H1 (cell line): ENCODE results near the gene DENND1A. TPM values are rescaled to one million over a fixed set of nuclear protein-coding genes. Genes with fewer than 3 reads are reported as not detected.

Experiments
- CTCF ChIA-PET: fragments of 300-600 bp; sonication (Branson Sonifier 250); formaldehyde crosslinking; loops from one replicate; lab custom pipeline; 2021; ENCODE audit not compliant: partially characterized antibody; lab: Charles Lee
- POLR2A ChIA-PET: fragments of 300-600 bp; sonication (Branson Sonifier 250); formaldehyde crosslinking; loops from one replicate; lab custom pipeline; 2021; ENCODE audit warnings: inconsistent platforms; ENCODE audit not compliant: partially characterized antibody; lab: Charles Lee
- DNase-seq, 2 experiments: peaks; one replicate each; pipeline versions ENCODE4 v3.0.0 to v3.0.0-alpha.2; 2010 to 2022; ENCODE audit warnings: low spot score in 2 of 2, low read depth in 1 of 2, mixed read lengths in 1 of 2
- FAIRE-seq: peaks from 2 replicates; lab custom pipeline; 2011; peaks lifted over from hg19 to GRCh38; lab: Jason Lieb, UNC
- H2AFZ ChIP-seq: 2 replicates; pipeline ENCODE4 v1.8.1; 2012; ENCODE audit warnings: low read length, inconsistent platforms
- H2AK5ac ChIP-seq: 2 replicates; pipeline ENCODE4 v1.6.1; 2013; ENCODE audit warnings: low read depth, low read length
- H2BK120ac ChIP-seq: replicated peaks from 2 replicates; pipeline ENCODE3; 2013; ENCODE audit warnings: low read depth, low read length, inconsistent platforms
- H2BK12ac ChIP-seq: 2 replicates; pipeline ENCODE4 v1.6.1; 2013; ENCODE audit warnings: low read depth, low read length
- H2BK15ac ChIP-seq: 2 replicates; pipeline ENCODE4 v1.6.1; 2013; ENCODE audit warnings: low read length
- H2BK20ac ChIP-seq: 2 replicates; pipeline ENCODE4 v1.6.1; 2013; ENCODE audit warnings: low read length
- H2BK5ac ChIP-seq: 2 replicates; pipeline ENCODE4 v1.6.1; 2013; ENCODE audit warnings: low read depth, low read length
- H3K14ac ChIP-seq: 2 replicates; pipeline ENCODE4 v1.6.1; 2013; ENCODE audit warnings: inconsistent platforms; ENCODE audit not compliant: insufficient read length
- H3K18ac ChIP-seq: 2 replicates; pipeline ENCODE4 v1.6.1; 2013; ENCODE audit warnings: low read length; ENCODE audit errors: extremely low read depth
- H3K23ac ChIP-seq: 2 replicates; pipeline ENCODE4 v1.6.1; 2013; ENCODE audit warnings: inconsistent platforms; ENCODE audit not compliant: insufficient read length
- H3K23me2 ChIP-seq: 2 replicates; pipeline ENCODE4 v1.6.1; 2013; ENCODE audit warnings: low read depth, low read length
- H3K27ac ChIP-seq: 2 replicates; pipeline ENCODE4 v1.6.1; 2011; ENCODE audit warnings: low read depth, low read length, inconsistent platforms
- H3K27me3 ChIP-seq, 4 experiments: replicated peaks in 1 of 4; 1 replicate in 1 of 4; 2 replicates in 3 of 4; pipeline versions ENCODE4 v1.6.1 to v1.8.1; 2011 to 2013; ENCODE audit warnings: low read length in 3 of 4, mild to moderate bottlenecking in 3 of 4, inconsistent platforms in 2 of 4, mixed read lengths in 2 of 4, moderate library complexity in 1 of 4; ENCODE audit not compliant: control insufficient read depth in 3 of 4, insufficient read depth in 3 of 4; ENCODE audit errors: extremely low read depth in 1 of 4
- H3K36me3 ChIP-seq, 4 experiments: 2 replicates each; pipeline versions ENCODE4 v1.6.1 to v1.8.1; 2011 to 2013; ENCODE audit warnings: mild to moderate bottlenecking in 4 of 4, low read length in 3 of 4, moderate library complexity in 2 of 4, control low read depth in 1 of 4, inconsistent platforms in 1 of 4; ENCODE audit not compliant: insufficient read depth in 4 of 4, control insufficient read depth in 2 of 4
- H3K4ac ChIP-seq: replicated peaks from 2 replicates; pipeline ENCODE3; 2013; ENCODE audit warnings: low read length, low read depth, mixed read lengths, inconsistent platforms; ENCODE audit not compliant: insufficient read length
- H3K4me1 ChIP-seq, 4 experiments: replicated peaks in 1 of 4; 1 replicate in 1 of 4; 2 replicates in 3 of 4; pipeline versions ENCODE4 v1.6.1 to v1.8.1; 2011 to 2013; ENCODE audit warnings: low read length in 3 of 4, inconsistent platforms in 2 of 4, mixed read lengths in 1 of 4; ENCODE audit not compliant: insufficient read depth in 4 of 4, control insufficient read depth in 3 of 4
- H3K4me2 ChIP-seq, 2 experiments: 2 replicates each; pipeline versions ENCODE4 v1.6.1 to v1.8.1; 2011 to 2013; ENCODE audit warnings: low read depth in 2 of 2, low read length in 2 of 2, control low read depth in 1 of 2, inconsistent platforms in 1 of 2, mild to moderate bottlenecking in 1 of 2; ENCODE audit not compliant: insufficient read depth in 1 of 2
- H3K4me3 ChIP-seq, 4 experiments: fragments of 200-600, 300-600 bp in 1 of 4; sonication (generic), shearing (Covaris generic), sonication (Bioruptor Twin) in 1 of 4; 2 replicates each; pipeline versions ENCODE4 v1.5.1 to v1.8.1; 2011 to 2016; ENCODE audit warnings: low read length in 4 of 4, low read depth in 3 of 4, control low read depth in 2 of 4, inconsistent platforms in 2 of 4, mild to moderate bottlenecking in 2 of 4, mixed read lengths in 1 of 4, moderate library complexity in 1 of 4; ENCODE audit not compliant: insufficient read depth in 2 of 4; ENCODE audit errors: extremely low read depth in 1 of 4
- H3K56ac ChIP-seq: replicated peaks from 2 replicates; pipeline ENCODE3; 2013; ENCODE audit warnings: low read depth, mild to moderate bottlenecking, mixed read lengths, low read length, inconsistent platforms; ENCODE audit not compliant: insufficient read length
- H3K79me1 ChIP-seq: 2 replicates; pipeline ENCODE4 v1.6.1; 2013; ENCODE audit warnings: low read depth, low read length, control low read depth
- H3K79me2 ChIP-seq, 2 experiments: 2 replicates each; pipeline versions ENCODE4 v1.6.1 to v1.8.1; 2012 to 2013; ENCODE audit warnings: low read length in 2 of 2, mild to moderate bottlenecking in 2 of 2, inconsistent platforms in 1 of 2; ENCODE audit not compliant: insufficient read depth in 2 of 2, control insufficient read depth in 1 of 2
- H3K9ac ChIP-seq, 4 experiments: replicated peaks in 1 of 4; 1 replicate in 1 of 4; 2 replicates in 3 of 4; pipeline versions ENCODE4 v1.6.1 to v1.8.1; 2011 to 2013; ENCODE audit warnings: low read depth in 3 of 4, low read length in 3 of 4, control low read depth in 2 of 4, mild to moderate bottlenecking in 2 of 4, moderate library complexity in 2 of 4, inconsistent platforms in 1 of 4; ENCODE audit errors: extremely low read depth in 1 of 4
- H3K9me3 ChIP-seq, 2 experiments: 2 replicates each; pipeline versions ENCODE4 v1.6.1 to v1.8.1; 2012 to 2013; ENCODE audit warnings: mild to moderate bottlenecking in 2 of 2, moderate library complexity in 2 of 2, control low read depth in 1 of 2, inconsistent platforms in 1 of 2, low read depth in 1 of 2, low read length in 1 of 2, mixed read lengths in 1 of 2; ENCODE audit not compliant: insufficient read depth in 2 of 2
- H4K20me1 ChIP-seq, 2 experiments: replicated peaks in 1 of 2; 2 replicates each; pipeline versions ENCODE3 to v1.8.1; 2011 to 2013; ENCODE audit warnings: inconsistent platforms in 2 of 2, low read length in 2 of 2, mild to moderate bottlenecking in 1 of 2; ENCODE audit not compliant: insufficient read depth in 2 of 2, control insufficient read depth in 1 of 2
- H4K5ac ChIP-seq: 2 replicates; pipeline ENCODE4 v1.6.1; 2013; ENCODE audit warnings: low read length, low read depth, mixed read lengths, inconsistent platforms; ENCODE audit not compliant: insufficient read length
- H4K8ac ChIP-seq: 2 replicates; pipeline ENCODE4 v1.8.0; 2013; ENCODE audit warnings: mild to moderate bottlenecking, moderate library complexity, low read length, inconsistent platforms; ENCODE audit not compliant: insufficient read depth; ENCODE audit errors: extremely low read depth
- H4K91ac ChIP-seq: replicated peaks from 2 replicates; pipeline ENCODE3; 2013; ENCODE audit warnings: low read length, mixed read lengths, inconsistent platforms; ENCODE audit not compliant: insufficient read length
- BRCA1 ChIP-seq: IDR thresholded peaks from 2 replicates; pipeline ENCODE4 v1.6.1; 2012; ENCODE audit warnings: low read depth, low read length, improper control_type of control experiment
- EP300 ChIP-seq, 2 experiments: IDR thresholded peaks; 1 replicate in 1 of 2; 2 replicates in 1 of 2; pipeline ENCODE4 v1.6.1; 2011 to 2012; ENCODE audit warnings: low read depth in 2 of 2, low read length in 2 of 2, mild to moderate bottlenecking in 2 of 2, borderline replicate concordance in 1 of 2, inconsistent platforms in 1 of 2, moderate library complexity in 1 of 2
- MAFK ChIP-seq: IDR thresholded peaks from 2 replicates; pipeline ENCODE4 v1.6.1; 2012; ENCODE audit warnings: low read depth, mild to moderate bottlenecking, improper control_type of control experiment, low read length
- MAX ChIP-seq: IDR thresholded peaks from 2 replicates; pipeline ENCODE4 v1.6.1; 2012; ENCODE audit warnings: inconsistent platforms
- RFX5 ChIP-seq: IDR thresholded peaks from 2 replicates; pipeline ENCODE4 v1.6.1; 2011; ENCODE audit warnings: low read depth, low read length, improper control_type of control experiment, borderline replicate concordance
- SRF ChIP-seq: IDR thresholded peaks from 2 replicates; pipeline ENCODE4 v1.6.1; 2011; ENCODE audit warnings: mild to moderate bottlenecking, low read depth, low read length, moderate library complexity
- TCF12 ChIP-seq: IDR thresholded peaks from 2 replicates; pipeline ENCODE4 v1.6.1; 2011; ENCODE audit warnings: low read depth, mild to moderate bottlenecking, low read length
- TEAD4 ChIP-seq: IDR thresholded peaks from 2 replicates; pipeline ENCODE4 v1.6.1; 2012; ENCODE audit warnings: low read depth, low read length, inconsistent platforms, mixed read lengths
- WGBS, 2 experiments: shearing (Covaris generic) in 1 of 2; methylation state at CpG; one replicate each; pipeline versions ENCODE4 v1.1.6 to v1.1.7; 2013 to 2015; ENCODE audit warnings: low lambda C conversion rate in 2 of 2, mixed read lengths in 2 of 2, inconsistent platforms in 1 of 2, low coverage in 1 of 2, missing lambda C conversion rate in 1 of 2; ENCODE audit not compliant: insufficient replicate concordance in 2 of 2, insufficient coverage in 1 of 2, insufficient read length in 1 of 2; ENCODE audit errors: extremely low coverage in 1 of 2, missing lambda C conversion rate in 1 of 2; 5-methylcytosine and 5-hydroxymethylcytosine counted together
- polyA plus RNA-seq, 7 experiments: library from polyadenylated mRNA; depleted of rRNA in 3 of 7; stranded (reverse) in 5 of 7; unstranded in 2 of 7; fragments of >200 nt in 5 of 7; fragments of 200-250 nt in 2 of 7; gene quantifications; 1 replicate in 5 of 7; 2 replicates in 1 of 7; 4 replicates in 1 of 7; pipeline versions ENCODE4 v1.2.1 to v1.2.3, GENCODE V29; 2011 to 2013; ENCODE audit warnings: missing spikeins in 2 of 7, mixed read lengths in 2 of 7
- total RNA-seq: library from RNA; stranded (reverse); fragmentation: NEBNext Ultra II Directional; extraction: Animal tissue kit (Norgen Biotek cat#: 25700); gene quantifications from 2 replicates; pipeline ENCODE4 v1.2.1, GENCODE V29; 2021

DENND1A gene
- total and polyA plus RNA-seq, 2 of the 8 experiments (the other 6 are each of a cell fraction or from before 2014, with no cell fraction given) = 24.1 to 26.4 TPM

GRCh38 chr9:123389070-123389469, 540.9 kb downstream of the DENND1A start:
- FAIRE-seq (no peak), DNase-seq (no peak)
- H3K4me1 ChIP-seq = peaks cover 0 to 8% (median 5%) of the 10 kb centered on the region in 4 experiments; a peak in 5 of 7 replicates
- ChIA-PET POLR2A (interaction anchor here (1.6 kb wide), 1 partner anchor 10 kb away, joined by 3 read pairs; no protein-coding TSS in a partner anchor), CTCF (interaction anchor here (0.6 to 29.0 kb wide), 6 partner anchors 10 to 615 kb away, joined by 3 to 668 read pairs (median 12); partner anchors contain the start of gene CRB2)
- no peak overlapping the region for H3K4me2 ChIP-seq
- H2BK5ac ChIP-seq = no peak overlapping the region
- H3K79me1 ChIP-seq = no peaks in the 10 kb centered on the region
- no peak overlapping the region for H3K4ac ChIP-seq
- no peaks in the 10 kb centered on the region; a peak in 1 of 7 replicates for H3K27me3 ChIP-seq
- no peak overlapping the region for H4K91ac ChIP-seq
- H3K4me3 ChIP-seq = no peak overlapping the region
- H3K14ac ChIP-seq = no peak overlapping the region
- no peak overlapping the region for H3K23ac ChIP-seq
- no peak overlapping the region for H2BK12ac ChIP-seq
- H4K20me1 ChIP-seq = no peaks in the 10 kb centered on the region
- no peaks in the 10 kb centered on the region; a peak in 1 of 8 replicates for H3K36me3 ChIP-seq
- no peak overlapping the region for H2AK5ac ChIP-seq
- no peak overlapping the region for H3K18ac ChIP-seq
- H3K23me2 ChIP-seq = no peaks in the 10 kb centered on the region; the same call in 1 of the 2 replicates
- H3K9me3 ChIP-seq = no peaks in the 10 kb centered on the region; a peak in 1 of 4 replicates
- no peak overlapping the region for H3K27ac ChIP-seq
- no peak overlapping the region for H2BK20ac ChIP-seq
- no peak overlapping the region for H2BK15ac ChIP-seq
- no peak overlapping the region for H3K9ac ChIP-seq
- no peaks in the 10 kb centered on the region for H3K79me2 ChIP-seq
- 83% methylated on average over 10 of the region's 10 CpGs; no CpG with 5 or more reads in 1 of the 2 experiments for WGBS, 2 experiments
- no peak overlapping the region for H4K8ac ChIP-seq
- no peak overlapping the region for H2AFZ ChIP-seq
- H3K56ac ChIP-seq = no peak overlapping the region
- no peak overlapping the region for H4K5ac ChIP-seq
- H2BK120ac ChIP-seq = no peak overlapping the region
- TF ChIP-seq TCF12 = no peak
- TF ChIP-seq TEAD4 = no peak
- no peak for TF ChIP-seq MAX
- TF ChIP-seq RFX5 = no peak
- no peak for TF ChIP-seq EP300 (IDR thresholded peaks at IDR 0.05; ENCODE audit: borderline replicate concordance in 1 of 2, low read depth in 2 of 2, low read length in 2 of 2)
- no peak for TF ChIP-seq MAFK
- TF ChIP-seq SRF = no peak
- TF ChIP-seq BRCA1 = no peak
